Measurements from ENCODE around the gene RRP15. TPM values are rescaled to one million over a fixed set of nuclear protein-coding genes. Genes with fewer than 3 reads are reported as not detected.
A peak's percentile ranks its signal among the peaks of the same experiment; 100 is the strongest.

RRP15 gene
- total RNA-seq, 4 donors from 2014 or later, result 6.3 to 9.6 (median 7.8) TPM

GRCh38 chr1:218347723-218348627, 62.9 kb downstream of the RRP15 start:
- WGBS, 2 donors, result 24 to 30% methylated on average over 9 of the region's 9 CpGs
- no peaks in the 10 kb centered on the region for H3K36me3 ChIP-seq
- H3K4me3 ChIP-seq, result peak overlapping the region; percentile 53 to 76 (median 69)
- peak overlapping the region in 3 of 4 donors; percentile 53 to 89 (median 89) for H3K27ac ChIP-seq
- no peaks in the 10 kb centered on the region for H3K27me3 ChIP-seq
- H3K9me3 ChIP-seq, result no peaks in the 10 kb centered on the region
- H3K4me1 ChIP-seq, result peaks cover 0 to 50% (median 11%) of the 10 kb centered on the region in 4 donors
- no peak for DNase-seq (ENCODE audit: low spot score in 2 of 2)
- no peak for TF ChIP-seq CTCF (IDR thresholded peaks at IDR 0.05)
- TF ChIP-seq POLR2A (IDR thresholded peaks at IDR 0.05), result no peak

- H3K27ac ChIP-seq, result peak overlapping the region in 3 of 4 donors; percentile 10 to 89 (median 89)
- DNase-seq (ENCODE audit: low spot score in 2 of 2), result no peak
- peak overlapping the region in 3 of 4 donors; percentile 7 to 71 (median 14) for H3K4me3 ChIP-seq
- peaks cover 0 to 50% (median 11%) of the 10 kb centered on the region in 4 donors for H3K4me1 ChIP-seq
- TF ChIP-seq EP300 (IDR thresholded peaks at IDR 0.05) (no peak), CTCF (IDR thresholded peaks at IDR 0.05) (no peak), POLR2A (IDR thresholded peaks at IDR 0.05) (no peak)
- H3K36me3 ChIP-seq, result no peaks in the 10 kb centered on the region
- H3K27me3 ChIP-seq, result no peaks in the 10 kb centered on the region
- 33 to 34% methylated on average over 3 of the region's 3 CpGs for WGBS, 2 donors
- no peaks in the 10 kb centered on the region for H3K9me3 ChIP-seq
These were observed 63.6 kb downstream of the RRP15 start for GRCh38 chr1:218348628-218349071.

- Histone ChIP-seq H3K9me3 (no peaks in the 10 kb centered on the region), H3K27ac (peak overlapping the region in 2 of 4 donors; percentile 89), H3K27me3 (no peaks in the 10 kb centered on the region), H3K36me3 (no peaks in the 10 kb centered on the region), H3K4me1 (peaks cover 0 to 50% (median 11%) of the 10 kb centered on the region in 4 donors), H3K4me3 (peak overlapping the region in 1 of 4 donors; percentile 71)
- whole genome bisulfite sequencing, 2 donors, result 54 to 67% methylated on average over 5 of the region's 5 CpGs
- TF ChIP-seq EP300 (IDR thresholded peaks at IDR 0.05) (no peak), CTCF (IDR thresholded peaks at IDR 0.05) (no peak), POLR2A (IDR thresholded peaks at IDR 0.05) (no peak)
- DNase-seq (ENCODE audit: low spot score in 2 of 2), result no peak
These were observed 64.4 kb downstream of the RRP15 start for GRCh38 chr1:218349348-218350034.

GRCh38 chr1:218350035-218350525, 65.0 kb downstream of the RRP15 start:
- Histone ChIP-seq H3K27ac (peak overlapping the region in 2 of 4 donors; percentile 89), H3K36me3 (no peaks in the 10 kb centered on the region), H3K4me3 (peak overlapping the region in 1 of 4 donors; percentile 71), H3K27me3 (no peaks in the 10 kb centered on the region), H3K9me3 (no peaks in the 10 kb centered on the region), H3K4me1 (peaks cover 0 to 50% (median 9%) of the 10 kb centered on the region in 4 donors)
- DNase-seq (ENCODE audit: low spot score in 2 of 2), result no peak
- no peak for TF ChIP-seq POLR2A (IDR thresholded peaks at IDR 0.05)
- TF ChIP-seq CTCF (IDR thresholded peaks at IDR 0.05), result no peak
- TF ChIP-seq EP300 (IDR thresholded peaks at IDR 0.05), result no peak
- WGBS, 2 donors, result 50 to 67% methylated on average over 7 of the region's 7 CpGs
